HepG2 (cell line): ENCODE measurements around the gene GRPEL2. TPM values are rescaled to one million over a fixed set of nuclear protein-coding genes. Genes with fewer than 3 reads are reported as not detected.

Source experiments
- ARID2 ChIP-seq: sonication (generic); formaldehyde crosslinking; IDR thresholded peaks from 2 replicates; pipeline ENCODE4 v1.8.1; 2022; ENCODE audit warnings: mild to moderate bottlenecking, missing genetic modification reagents, borderline replicate concordance
- ARNTL ChIP-seq: sonication (generic); formaldehyde crosslinking; IDR thresholded peaks from 2 replicates; pipeline ENCODE4 v1.4.0; 2020; ENCODE audit warnings: mild to moderate bottlenecking, missing genetic modification reagents
- CAMTA2 ChIP-seq: sonication (generic); formaldehyde crosslinking; IDR thresholded peaks from 2 replicates; pipeline ENCODE4 v1.4.0; 2020; ENCODE audit warnings: mild to moderate bottlenecking, missing genetic modification reagents, borderline replicate concordance
- CEBPB ChIP-seq: IDR thresholded peaks from 2 replicates; pipeline ENCODE4 v1.6.1; 2011; ENCODE audit warnings: low read depth, low read length, improper control_type of control experiment, borderline replicate concordance
- GATAD1 ChIP-seq: IDR thresholded peaks from 2 replicates; pipeline ENCODE4 v1.6.1; 2016; ENCODE audit warnings: missing genetic modification reagents, missing compliant biosample characterization
- KLF15 ChIP-seq: sonication (generic); formaldehyde crosslinking; IDR thresholded peaks from 2 replicates; pipeline ENCODE4 v1.8.1; 2023; ENCODE audit warnings: borderline replicate concordance, mild to moderate bottlenecking, inconsistent platforms, missing genetic modification reagents, mixed read lengths
- MYNN ChIP-seq: sonication (generic); formaldehyde crosslinking; IDR thresholded peaks from 2 replicates; pipeline ENCODE4 v1.4.0; 2020; ENCODE audit warnings: mild to moderate bottlenecking, low read depth, missing genetic modification reagents
- NR1H2 ChIP-seq: sonication (generic); formaldehyde crosslinking; IDR thresholded peaks from 2 replicates; pipeline ENCODE4 v1.8.1; 2022; ENCODE audit warnings: low read depth, missing genetic modification reagents, borderline replicate concordance
- NR2C2 ChIP-seq: sonication (generic); formaldehyde crosslinking; IDR thresholded peaks from 2 replicates; pipeline ENCODE4 v1.4.0; 2020; ENCODE audit warnings: missing genetic modification reagents, mild to moderate bottlenecking, moderate library complexity, borderline replicate concordance
- NR3C1 ChIP-seq: sonication (generic); formaldehyde crosslinking; IDR thresholded peaks from 2 replicates; pipeline ENCODE4 v1.4.0; 2020; ENCODE audit warnings: missing genetic modification reagents
- POLR2AphosphoS5 ChIP-seq: IDR thresholded peaks from 2 replicates; pipeline ENCODE4 v1.6.1; 2012; ENCODE audit warnings: low read depth, low read length
- PRPF4 ChIP-seq: fragments of 200-400 bp; formaldehyde crosslinking; IDR thresholded peaks from 2 replicates; pipeline ENCODE4 v1.6.1; 2016; ENCODE audit warnings: low read length, low read depth; ENCODE audit not compliant: poor library complexity, severe bottlenecking
- RFX5 ChIP-seq: IDR thresholded peaks from 2 replicates; pipeline ENCODE4 v1.6.1; 2011; ENCODE audit warnings: low read depth, low read length, improper control_type of control experiment
- SMAD3 ChIP-seq: sonication (generic); formaldehyde crosslinking; IDR thresholded peaks from 2 replicates; pipeline ENCODE4 v1.4.0; 2020; ENCODE audit warnings: missing genetic modification reagents
- TFDP1 ChIP-seq: IDR thresholded peaks from 2 replicates; pipeline ENCODE4 v1.6.1; 2016; ENCODE audit warnings: missing compliant biosample characterization, missing genetic modification reagents, borderline replicate concordance
- ZNF335 ChIP-seq: sonication (generic); formaldehyde crosslinking; IDR thresholded peaks from 2 replicates; pipeline ENCODE4 v1.4.0; 2020; ENCODE audit warnings: missing genetic modification reagents
- ZNF572 ChIP-seq: sonication (generic); formaldehyde crosslinking; IDR thresholded peaks from 2 replicates; pipeline ENCODE4 v1.5.1; 2020; ENCODE audit warnings: mild to moderate bottlenecking, missing genetic modification reagents
- ZNF614 ChIP-seq: IDR thresholded peaks from 2 replicates; pipeline ENCODE4 v1.6.1; 2018; ENCODE audit warnings: missing biosample characterization, missing genetic modification reagents, inconsistent platforms, borderline replicate concordance
- ZNF660 ChIP-seq: sonication (generic); formaldehyde crosslinking; IDR thresholded peaks from 2 replicates; pipeline ENCODE4 v1.5.1; 2020; ENCODE audit warnings: mild to moderate bottlenecking, low read depth, missing genetic modification reagents, borderline replicate concordance
- ZNF691 ChIP-seq: sonication (generic); formaldehyde crosslinking; IDR thresholded peaks from 2 replicates; pipeline ENCODE4 v1.4.0; 2020; ENCODE audit warnings: missing genetic modification reagents, low read depth, mild to moderate bottlenecking, borderline replicate concordance
- polyA plus RNA-seq, 8 experiments: library from polyadenylated mRNA; depleted of rRNA in 3 of 8; stranded (reverse) in 7 of 8; unstranded in 1 of 8; fragments of >200 nt; fragmentation: Illumina TruSeq in 4 of 8; extraction: Trizol in 4 of 8; gene quantifications; 2 replicates each; pipeline versions ENCODE4 v1.2.1 to v1.2.3, GENCODE V29; 2011 to 2016; ENCODE audit warnings: low read depth in 4 of 8, missing spikeins in 1 of 8, mixed read lengths in 1 of 8; ENCODE audit not compliant: insufficient read depth in 1 of 8
- total RNA-seq, 5 experiments: library from RNA; depleted of rRNA; stranded (reverse); fragments of >200 nt; fragmentation: Illumina TruSeq; extraction: Trizol; gene quantifications; 2 replicates each; pipeline ENCODE4 v1.2.3, GENCODE V29; 2016; ENCODE audit warnings: low read depth in 1 of 5
- TF ChIP-seq, protein P1 (sequence below), 2 experiments: sonication (generic) in 1 of 2; formaldehyde crosslinking in 1 of 2; IDR thresholded peaks; 2 replicates each; pipeline versions ENCODE4 v1.4.0 to v1.6.1; 2018 to 2020; ENCODE audit warnings: missing genetic modification reagents in 2 of 2, borderline replicate concordance in 1 of 2, low read depth in 1 of 2, mild to moderate bottlenecking in 1 of 2, missing biosample characterization in 1 of 2
- TF ChIP-seq, protein P2 (sequence below): IDR thresholded peaks from 2 replicates; pipeline ENCODE4 v1.6.1; 2016; ENCODE audit warnings: missing genetic modification reagents, missing compliant biosample characterization
- TF ChIP-seq, protein P3 (sequence below): sonication (generic); formaldehyde crosslinking; IDR thresholded peaks from 2 replicates; pipeline ENCODE4 v1.4.0; 2020; ENCODE audit warnings: missing genetic modification reagents

Gene GRPEL2
- total and polyA plus RNA-seq, 2 of the 13 experiments (the other 11 are each of a cell fraction or from before 2014, with no cell fraction given), result 13.1 to 16.6 TPM

GRCh38 chr5:149320791-149321330, 24.4 kb upstream of the GRPEL2 start (continued):
- no peak for TF ChIP-seq ARNTL
- TF ChIP-seq ZNF572, result no peak
- TF ChIP-seq, protein P1, sequence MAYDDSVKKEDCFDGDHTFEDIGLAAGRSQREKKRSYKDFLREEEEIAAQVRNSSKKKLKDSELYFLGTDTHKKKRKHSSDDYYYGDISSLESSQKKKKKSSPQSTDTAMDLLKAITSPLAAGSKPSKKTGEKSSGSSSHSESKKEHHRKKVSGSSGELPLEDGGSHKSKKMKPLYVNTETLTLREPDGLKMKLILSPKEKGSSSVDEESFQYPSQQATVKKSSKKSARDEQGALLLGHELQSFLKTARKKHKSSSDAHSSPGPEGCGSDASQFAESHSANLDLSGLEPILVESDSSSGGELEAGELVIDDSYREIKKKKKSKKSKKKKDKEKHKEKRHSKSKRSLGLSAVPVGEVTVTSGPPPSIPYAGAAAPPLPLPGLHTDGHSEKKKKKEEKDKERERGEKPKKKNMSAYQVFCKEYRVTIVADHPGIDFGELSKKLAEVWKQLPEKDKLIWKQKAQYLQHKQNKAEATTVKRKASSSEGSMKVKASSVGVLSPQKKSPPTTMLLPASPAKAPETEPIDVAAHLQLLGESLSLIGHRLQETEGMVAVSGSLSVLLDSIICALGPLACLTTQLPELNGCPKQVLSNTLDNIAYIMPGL (CRISPR knock-in tag; IDR thresholded peaks at IDR 0.05; ENCODE audit: borderline replicate concordance in 1 of 2, low read depth in 1 of 2), result 0 out of 4 replicates have a peak, but pooled peaks of 1 of the 2 experiments have one; percentile 34
- no peak for TF ChIP-seq KLF15 (CRISPR knock-in tag)
- peak; percentile 42; the same call in 1 of the 2 replicates for TF ChIP-seq GATAD1
- no peak for TF ChIP-seq NR3C1
- peak; percentile 49; the same call in 1 of the 2 replicates for TF ChIP-seq ZNF691
- TF ChIP-seq ZNF660 (CRISPR knock-in tag), result no peak
- peak; percentile 63; the same call in 1 of the 2 replicates for TF ChIP-seq POLR2AphosphoS5
- TF ChIP-seq ZNF335 (CRISPR knock-in tag), result peak; percentile 65; the same call in 1 of the 2 replicates
- TF ChIP-seq, protein P2, sequence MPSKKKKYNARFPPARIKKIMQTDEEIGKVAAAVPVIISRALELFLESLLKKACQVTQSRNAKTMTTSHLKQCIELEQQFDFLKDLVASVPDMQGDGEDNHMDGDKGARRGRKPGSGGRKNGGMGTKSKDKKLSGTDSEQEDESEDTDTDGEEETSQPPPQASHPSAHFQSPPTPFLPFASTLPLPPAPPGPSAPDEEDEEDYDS, result peak; percentile 32; the same call in 1 of the 2 replicates
- no peak for TF ChIP-seq SMAD3 (CRISPR knock-in tag)
- TF ChIP-seq, protein P3, sequence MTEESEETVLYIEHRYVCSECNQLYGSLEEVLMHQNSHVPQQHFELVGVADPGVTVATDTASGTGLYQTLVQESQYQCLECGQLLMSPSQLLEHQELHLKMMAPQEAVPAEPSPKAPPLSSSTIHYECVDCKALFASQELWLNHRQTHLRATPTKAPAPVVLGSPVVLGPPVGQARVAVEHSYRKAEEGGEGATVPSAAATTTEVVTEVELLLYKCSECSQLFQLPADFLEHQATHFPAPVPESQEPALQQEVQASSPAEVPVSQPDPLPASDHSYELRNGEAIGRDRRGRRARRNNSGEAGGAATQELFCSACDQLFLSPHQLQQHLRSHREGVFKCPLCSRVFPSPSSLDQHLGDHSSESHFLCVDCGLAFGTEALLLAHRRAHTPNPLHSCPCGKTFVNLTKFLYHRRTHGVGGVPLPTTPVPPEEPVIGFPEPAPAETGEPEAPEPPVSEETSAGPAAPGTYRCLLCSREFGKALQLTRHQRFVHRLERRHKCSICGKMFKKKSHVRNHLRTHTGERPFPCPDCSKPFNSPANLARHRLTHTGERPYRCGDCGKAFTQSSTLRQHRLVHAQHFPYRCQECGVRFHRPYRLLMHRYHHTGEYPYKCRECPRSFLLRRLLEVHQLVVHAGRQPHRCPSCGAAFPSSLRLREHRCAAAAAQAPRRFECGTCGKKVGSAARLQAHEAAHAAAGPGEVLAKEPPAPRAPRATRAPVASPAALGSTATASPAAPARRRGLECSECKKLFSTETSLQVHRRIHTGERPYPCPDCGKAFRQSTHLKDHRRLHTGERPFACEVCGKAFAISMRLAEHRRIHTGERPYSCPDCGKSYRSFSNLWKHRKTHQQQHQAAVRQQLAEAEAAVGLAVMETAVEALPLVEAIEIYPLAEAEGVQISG (CRISPR knock-in tag), result peak; percentile 75
- TF ChIP-seq NR1H2 (CRISPR knock-in tag), result no peak
- no peak for TF ChIP-seq NR2C2 (CRISPR knock-in tag)
- TF ChIP-seq ZNF614 (CRISPR knock-in tag), result no peak
- no peak for TF ChIP-seq MYNN (CRISPR knock-in tag)
- 0 out of 2 replicates have a peak, but pooled peaks have one; percentile 5 for TF ChIP-seq RFX5
- TF ChIP-seq CEBPB, result no peak
- 0 out of 2 replicates have a peak, but pooled peaks have one; percentile 56 for TF ChIP-seq CAMTA2 (CRISPR knock-in tag)
- no peak for TF ChIP-seq ARID2 (CRISPR knock-in tag)
- TF ChIP-seq PRPF4, result no peak
- peak; percentile 23; the same call in 1 of the 2 replicates for TF ChIP-seq TFDP1 (CRISPR knock-in tag)
